Measurements from ENCODE around the gene CNTNAP2.
"Not testable (repeated sequence)": the region's sequence is repeated elsewhere in the genome, so short reads cannot be mapped to it uniquely, and the experiment has no call there.

The CNTNAP2 gene

GRCh38 chr7:148262721-148263229 lies 2146.2 kb downstream of the CNTNAP2 start:
- peak; percentile 84 for DNase-seq (ENCODE audit: low spot score)

GRCh38 chr7:148264933-148265557 lies 2148.4 kb downstream of the CNTNAP2 start:
- peak; percentile 40 for DNase-seq (ENCODE audit: low spot score)

GRCh38 chr7:148265896-148266295 lies 2149.3 kb downstream of the CNTNAP2 start:
- no peak for DNase-seq (ENCODE audit: low spot score)

GRCh38 chr7:148266795-148267194 lies 2150.2 kb downstream of the CNTNAP2 start:
- no peak for DNase-seq (ENCODE audit: low spot score)

GRCh38 chr7:148270576-148270975 lies 2154.0 kb downstream of the CNTNAP2 start:
- no peak for DNase-seq (ENCODE audit: low spot score)

GRCh38 chr7:148274118-148274517 lies 2157.5 kb downstream of the CNTNAP2 start:
- no peak for DNase-seq (ENCODE audit: low spot score)

- no peak for DNase-seq (ENCODE audit: low spot score)
Observed at GRCh38 chr7:148275359-148275890, 2158.8 kb downstream of the CNTNAP2 start.

- DNase-seq (ENCODE audit: low spot score): no peak
Observed at GRCh38 chr7:148276314-148277041, 2159.9 kb downstream of the CNTNAP2 start.

GRCh38 chr7:148277042-148277660 lies 2160.6 kb downstream of the CNTNAP2 start:
- no peak for DNase-seq (ENCODE audit: low spot score)

- DNase-seq (ENCODE audit: low spot score): no peak
Observed at GRCh38 chr7:148286150-148286549, 2169.5 kb downstream of the CNTNAP2 start.

GRCh38 chr7:148287538-148287937 lies 2170.9 kb downstream of the CNTNAP2 start:
- DNase-seq (ENCODE audit: low spot score): no peak

- DNase-seq (ENCODE audit: low spot score): no peak
Observed at GRCh38 chr7:148288592-148289151, 2172.1 kb downstream of the CNTNAP2 start.

- DNase-seq (ENCODE audit: low spot score): no peak
Observed at GRCh38 chr7:148289630-148290029, 2173.0 kb downstream of the CNTNAP2 start.

- no peak for DNase-seq (ENCODE audit: low spot score)
Observed at GRCh38 chr7:148290538-148290937, 2173.9 kb downstream of the CNTNAP2 start.

GRCh38 chr7:148291799-148292198 lies 2175.2 kb downstream of the CNTNAP2 start:
- no peak for DNase-seq (ENCODE audit: low spot score)

GRCh38 chr7:148296994-148297644 lies 2180.5 kb downstream of the CNTNAP2 start:
- no peak for DNase-seq (ENCODE audit: low spot score)

- not testable (repeated sequence) for DNase-seq (ENCODE audit: low spot score)
Observed at GRCh38 chr7:148298768-148299167, 2182.2 kb downstream of the CNTNAP2 start.

- no peak for DNase-seq (ENCODE audit: low spot score)
Observed at GRCh38 chr7:148299350-148300276, 2183.0 kb downstream of the CNTNAP2 start.

- DNase-seq (ENCODE audit: low spot score): not testable (repeated sequence)
Observed at GRCh38 chr7:148302436-148302835, 2185.8 kb downstream of the CNTNAP2 start.

GRCh38 chr7:148303295-148304082 lies 2186.9 kb downstream of the CNTNAP2 start:
- peak; percentile 51 for DNase-seq (ENCODE audit: low spot score)

All from AG20443 (cell line).